Measurements from ENCODE around the gene CHCHD6.

CHCHD6 gene

DNA sequence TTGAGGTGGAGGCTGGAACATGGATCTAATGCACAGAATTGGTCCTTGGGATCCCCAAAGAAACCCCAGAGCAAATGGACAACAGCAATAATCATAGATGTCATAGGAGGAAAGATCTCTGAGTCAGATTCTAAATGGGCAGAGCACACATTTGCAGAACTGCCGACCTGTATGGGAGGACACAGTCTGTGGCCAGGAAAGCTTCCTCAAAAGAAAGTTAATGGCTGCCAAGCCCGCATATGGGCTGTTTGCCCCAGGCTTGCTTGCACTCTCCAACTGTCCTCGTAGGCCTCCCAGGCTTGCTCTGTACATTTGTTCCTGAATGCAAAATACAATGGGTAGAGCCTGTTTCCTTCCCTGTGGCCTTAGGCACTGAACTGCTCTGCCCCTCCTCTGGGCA, 176.9 kb downstream of the CHCHD6 start:
- intact Hi-C loops (cut with DNase I), result no loop called here
- DNase-seq, result no peak

DNA sequence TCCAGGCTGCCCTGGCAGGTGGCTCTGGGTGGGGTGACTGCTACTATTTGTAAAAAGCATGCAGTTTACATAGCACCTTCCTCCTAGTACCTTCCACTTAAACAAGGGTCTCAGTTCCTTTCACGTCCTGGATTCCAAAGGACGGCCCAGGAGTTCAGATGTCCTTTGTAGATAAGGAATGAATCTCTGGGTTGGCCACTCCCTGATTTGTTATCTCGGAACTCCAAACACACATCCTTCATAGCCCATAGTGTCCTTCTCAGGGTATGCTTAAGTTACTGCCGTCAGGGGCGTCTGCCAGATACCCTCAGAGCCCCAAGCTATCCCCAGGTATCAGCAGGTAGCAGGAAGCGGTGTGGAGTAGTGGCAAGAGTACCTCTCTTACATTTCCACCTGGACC, 177.8 kb downstream of the CHCHD6 start:
- no peak for DNase-seq
- intact Hi-C loops (cut with DNase I), result no loop called here

DNA sequence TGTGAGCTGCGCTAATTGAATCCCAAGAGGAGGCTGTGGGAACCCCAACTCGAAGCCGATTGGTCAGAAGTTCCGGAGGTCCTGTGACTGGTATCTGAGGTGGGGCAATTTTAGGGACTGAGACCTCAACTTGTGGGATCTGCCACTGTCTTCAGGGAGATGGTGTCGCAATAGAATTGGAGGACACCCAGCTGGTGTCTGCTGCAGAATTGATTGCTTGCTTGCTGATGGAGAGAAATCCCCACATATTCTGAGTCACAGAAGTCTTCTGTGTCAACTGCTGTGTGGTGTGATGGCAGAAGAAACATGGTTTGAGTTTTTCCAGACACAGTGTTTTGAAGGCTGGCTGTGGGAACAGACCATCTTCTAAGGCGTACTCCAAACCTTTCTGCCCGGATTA, 179.2 kb downstream of the CHCHD6 start:
- intact Hi-C loops (cut with DNase I), result no loop called here
- DNase-seq, result no peak

DNA sequence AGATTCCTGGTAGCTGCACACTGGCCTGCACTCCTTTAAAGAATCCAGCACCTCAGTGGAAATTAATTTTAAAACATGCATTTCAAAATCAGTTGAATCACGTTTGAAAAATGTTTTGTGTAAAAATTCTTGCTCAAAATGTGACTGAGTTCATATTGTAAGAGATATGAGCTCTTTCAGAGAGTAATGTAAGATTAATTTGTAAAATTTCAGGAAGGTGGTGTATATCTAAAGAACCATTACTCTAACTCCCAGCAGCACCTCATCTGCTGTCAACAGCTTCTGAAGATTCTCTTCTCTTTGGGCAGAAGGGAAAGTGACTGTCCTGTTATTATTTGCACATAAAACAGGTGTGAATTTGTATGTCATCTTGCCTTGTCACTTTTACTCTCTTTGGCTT, 181.4 kb downstream of the CHCHD6 start:
- intact Hi-C loops (cut with DNase I), result no loop called here
- no peak for DNase-seq

DNA sequence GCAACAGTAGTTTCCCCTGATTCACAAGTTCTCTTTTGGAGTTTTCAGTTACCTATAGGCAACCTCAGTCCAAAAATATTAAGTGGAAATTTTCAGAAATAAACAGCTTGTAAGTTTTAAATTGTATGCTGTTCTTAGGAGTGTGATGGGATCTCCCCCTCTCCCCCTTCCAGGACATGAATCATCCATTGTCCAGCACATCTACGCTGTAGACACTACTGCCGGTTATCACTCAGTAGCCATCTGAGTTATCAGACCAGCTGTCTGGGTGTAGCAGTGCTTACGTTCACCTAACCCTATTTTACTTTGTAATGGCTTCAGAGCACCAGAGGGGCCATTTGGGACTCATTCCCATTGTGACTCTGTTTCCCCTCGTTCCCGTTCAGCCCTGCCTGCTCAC, 182.2 kb downstream of the CHCHD6 start:
- peak in 1 of 10 donors; percentile 22 for DNase-seq

DNA sequence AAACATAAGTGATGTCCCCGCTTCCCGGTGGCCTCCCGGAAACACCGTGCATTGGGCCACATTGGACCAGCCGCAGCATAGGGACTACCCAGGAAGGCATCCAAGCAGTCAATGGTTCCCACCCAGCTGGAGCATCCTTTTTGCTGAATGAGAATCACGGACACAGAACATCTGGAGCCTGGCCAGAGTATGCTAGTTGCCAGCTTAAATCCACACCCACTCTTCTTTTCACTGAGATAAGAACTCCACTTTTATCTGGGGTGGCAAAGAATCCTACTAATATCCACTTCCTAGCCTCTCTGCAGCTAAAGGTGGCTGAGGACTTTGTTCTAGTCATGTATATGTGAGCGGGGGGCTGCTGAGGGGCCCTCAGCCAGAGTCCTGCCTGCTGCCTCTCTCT, 183.6 kb downstream of the CHCHD6 start:
- intact Hi-C loops (cut with DNase I), result no loop called here
- DNase-seq, result peak in 2 of 10 donors; percentile 14 to 64

More for the DNA sequence above, 182.2 kb downstream of the CHCHD6 start:
- intact Hi-C loops (cut with DNase I), result no loop called here

DNA sequence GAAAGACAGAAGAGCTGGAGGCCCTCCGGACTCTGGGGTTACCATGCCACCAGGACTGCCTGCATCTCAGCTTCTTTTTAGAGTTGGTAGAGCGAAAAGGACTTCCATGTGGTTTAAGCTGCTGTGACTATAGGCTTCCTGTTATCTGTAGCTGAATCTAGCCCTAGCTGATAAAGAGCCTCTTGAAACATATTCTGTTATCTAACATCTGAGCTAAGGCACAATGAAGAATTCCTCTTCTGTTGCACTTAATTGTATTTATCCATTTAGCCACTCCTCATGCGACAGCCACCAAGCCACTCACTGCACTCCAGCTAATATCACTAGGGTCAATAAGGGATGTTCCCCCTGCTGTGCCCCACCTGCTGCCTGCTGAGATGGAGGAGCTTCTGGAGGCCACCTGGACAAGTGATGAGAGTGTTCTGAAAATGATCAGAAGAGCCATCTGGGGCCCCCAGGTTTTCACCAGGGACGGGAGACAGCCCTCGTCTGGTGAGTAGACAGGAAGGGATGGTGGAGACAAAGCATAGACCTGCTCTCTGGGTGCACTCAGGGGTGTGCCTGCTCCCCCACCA, 184.2 kb downstream of the CHCHD6 start:
- intact Hi-C loops (cut with DNase I), result no loop called here
- peak in 1 of 10 donors; percentile 31 for DNase-seq

DNA sequence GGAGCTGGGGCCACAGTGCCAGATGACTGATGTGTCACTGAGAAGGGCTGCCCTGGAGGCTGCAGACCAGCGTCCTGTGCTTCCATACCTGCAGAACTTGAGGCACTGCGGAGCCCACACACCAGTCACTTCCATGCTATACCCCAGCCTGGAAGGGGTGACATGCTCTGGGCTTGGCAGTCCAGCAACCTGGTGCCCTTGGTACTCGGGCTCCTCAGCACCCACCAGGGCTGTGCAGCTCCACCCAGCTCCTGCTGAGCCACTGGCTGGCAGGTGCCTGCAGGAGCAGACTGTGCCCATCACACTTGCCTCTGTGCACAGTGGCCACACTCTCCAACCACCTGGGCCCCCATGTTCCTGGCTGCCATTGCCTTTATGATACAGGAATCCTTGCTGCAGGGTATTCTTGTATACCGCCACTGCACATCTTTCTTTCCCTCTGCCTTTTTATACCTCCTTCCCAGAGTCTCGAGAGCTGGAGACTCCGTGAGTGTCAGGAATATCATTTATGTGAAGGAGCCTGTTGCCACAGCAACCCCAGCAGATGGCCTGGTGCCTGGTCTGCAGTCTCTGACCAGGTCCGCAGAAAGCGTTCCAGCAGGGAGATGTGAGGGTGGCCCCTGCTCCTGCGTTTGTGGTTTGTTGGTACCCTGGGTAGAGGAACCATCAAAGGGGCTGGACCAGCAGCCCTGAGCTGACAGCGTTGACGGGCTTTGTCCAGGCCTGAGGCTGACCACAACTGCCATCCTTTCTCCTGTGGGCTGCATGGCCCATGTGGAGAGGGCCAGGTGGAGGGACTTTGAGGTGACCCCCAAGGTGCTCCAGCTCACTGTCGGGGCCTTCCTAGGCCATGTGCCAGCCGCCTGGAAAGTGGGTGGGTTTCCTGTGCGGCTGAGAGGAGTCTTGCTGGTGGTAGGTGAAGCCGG, 185.5 kb downstream of the CHCHD6 start:
- DNase-seq, result peak in 3 of 10 donors; percentile 80 to 88 (median 81)
- intact Hi-C loops (cut with DNase I), result no loop called here

DNA sequence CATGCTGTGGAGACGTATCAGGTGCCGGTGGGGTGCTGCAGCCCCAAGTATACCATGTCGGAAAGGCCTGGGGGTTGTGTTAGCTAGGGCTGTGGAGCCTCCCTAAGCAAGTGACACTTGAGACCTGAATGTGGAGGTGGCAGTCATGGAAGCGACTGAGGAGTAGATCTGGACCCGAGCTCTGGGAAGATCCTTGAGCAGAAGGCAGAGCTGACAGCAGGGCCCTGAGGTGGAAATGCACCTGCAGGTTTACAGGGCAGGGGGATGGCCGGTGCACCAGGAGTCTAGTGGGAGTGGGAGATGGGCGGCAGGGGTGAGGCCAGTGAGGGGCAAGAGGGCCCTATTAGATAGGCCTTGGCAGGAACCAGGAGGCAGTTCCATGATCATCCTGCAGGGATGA, 187.1 kb downstream of the CHCHD6 start:
- peak in 1 of 10 donors; percentile 80 for DNase-seq
- intact Hi-C loops (cut with DNase I), result no loop called here

DNA sequence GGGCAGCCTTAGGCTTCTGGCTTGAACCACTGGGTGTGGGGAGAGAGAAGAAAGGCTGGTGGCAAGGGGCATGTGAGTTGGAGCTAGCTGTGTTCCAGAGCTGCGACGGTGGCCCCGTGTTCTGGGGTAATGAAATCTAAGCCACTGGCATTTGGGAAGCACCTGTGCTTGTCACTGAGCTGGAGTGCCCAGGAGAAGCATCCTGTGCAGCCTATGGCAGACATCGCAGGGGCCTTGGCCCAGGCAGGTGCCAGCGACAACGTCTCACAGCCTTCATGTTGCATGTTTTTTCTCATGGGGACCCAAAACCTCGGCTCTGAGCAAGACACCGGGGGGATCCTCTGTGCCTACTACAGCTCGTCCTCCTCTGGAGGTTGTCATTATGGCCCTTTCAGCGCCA, 187.8 kb downstream of the CHCHD6 start:
- intact Hi-C loops (cut with DNase I), result no loop called here
- peak in 1 of 10 donors; percentile 67 for DNase-seq

DNA sequence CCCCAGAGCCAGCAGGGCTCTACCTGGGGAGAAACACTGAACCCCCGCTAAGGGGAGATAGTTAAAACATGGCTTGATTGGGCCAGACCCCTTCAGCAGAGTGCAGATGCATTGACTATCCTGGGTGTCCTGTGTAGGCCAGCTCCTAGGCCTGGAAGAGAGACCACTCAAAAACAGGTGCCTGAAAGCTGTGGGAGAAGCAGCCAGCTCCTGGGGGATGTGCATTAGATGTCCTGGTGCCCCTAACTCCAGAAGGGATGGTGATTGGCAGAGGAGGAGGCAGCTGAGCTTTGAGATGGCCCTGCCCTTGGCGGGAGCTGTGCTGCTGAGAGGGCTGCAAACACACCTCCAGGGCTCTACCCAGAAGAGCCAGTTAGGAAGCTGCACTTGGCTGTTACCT, 189.6 kb downstream of the CHCHD6 start:
- DNase-seq, result no peak
- intact Hi-C loops (cut with DNase I), result no loop called here

DNA sequence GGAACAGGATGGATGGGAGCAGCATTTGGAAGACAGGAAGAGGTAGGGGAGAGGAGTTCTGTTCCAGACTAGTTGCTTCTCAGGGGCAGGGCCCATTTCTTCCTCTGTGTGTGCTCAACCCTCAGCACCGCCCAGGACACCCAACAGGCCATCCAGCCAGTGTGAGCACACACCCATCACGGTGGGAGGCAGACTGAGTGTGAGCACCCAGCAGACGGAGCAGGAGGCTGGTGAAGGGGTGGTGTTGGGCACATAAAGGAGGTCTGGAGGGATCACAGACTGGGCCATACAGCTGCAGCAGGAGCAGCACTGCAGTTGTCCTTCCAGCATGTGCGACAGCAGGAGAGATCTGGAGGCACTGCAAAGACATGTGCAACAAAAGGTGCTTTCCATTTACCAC, 190.4 kb downstream of the CHCHD6 start:
- intact Hi-C loops (cut with DNase I), result no loop called here
- DNase-seq, result no peak

DNA sequence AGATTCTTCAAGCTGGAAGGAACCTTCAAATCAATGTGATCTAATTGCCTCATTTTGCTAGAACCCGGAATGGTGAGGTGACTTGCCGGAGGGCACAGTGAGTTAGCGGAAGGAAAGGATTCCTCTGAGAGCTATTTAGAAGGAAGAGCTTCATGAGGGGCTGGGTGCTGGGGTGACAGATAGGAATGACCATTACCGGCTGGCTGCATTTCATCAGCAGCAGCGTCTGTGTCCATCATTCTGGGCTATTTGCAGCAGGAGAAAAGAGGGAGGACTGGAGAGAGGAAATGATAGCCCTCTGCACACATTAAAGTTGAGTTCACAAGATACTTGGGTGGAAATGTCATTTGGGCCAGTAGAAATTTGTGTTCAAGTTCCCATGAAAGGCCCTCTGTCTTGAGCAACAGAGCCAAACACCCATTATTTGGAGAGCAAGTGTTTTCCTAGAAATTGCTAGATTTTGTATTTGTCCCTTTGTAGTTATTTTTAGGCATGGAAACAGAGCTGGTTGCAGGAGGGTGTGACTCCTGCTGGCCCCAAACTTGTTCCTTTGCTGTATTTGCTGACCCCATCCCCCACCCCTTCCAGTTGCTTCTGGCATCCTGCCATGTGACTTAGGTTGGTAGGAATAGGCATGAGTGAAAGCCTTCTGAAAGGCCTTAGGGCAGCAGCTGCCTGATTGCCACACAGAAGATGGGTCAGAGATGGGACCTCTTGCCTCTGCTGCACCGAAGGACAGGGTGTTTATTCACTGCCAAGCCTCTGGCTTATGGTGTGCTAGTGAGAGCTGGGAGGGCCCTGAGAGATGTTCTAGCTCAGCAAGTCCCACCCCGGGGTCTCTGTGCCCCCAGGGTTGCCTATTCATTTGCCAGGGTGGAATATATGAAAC, 191.4 kb downstream of the CHCHD6 start:
- intact Hi-C loops (cut with DNase I), result no loop called here
- DNase-seq, result no peak

DNA sequence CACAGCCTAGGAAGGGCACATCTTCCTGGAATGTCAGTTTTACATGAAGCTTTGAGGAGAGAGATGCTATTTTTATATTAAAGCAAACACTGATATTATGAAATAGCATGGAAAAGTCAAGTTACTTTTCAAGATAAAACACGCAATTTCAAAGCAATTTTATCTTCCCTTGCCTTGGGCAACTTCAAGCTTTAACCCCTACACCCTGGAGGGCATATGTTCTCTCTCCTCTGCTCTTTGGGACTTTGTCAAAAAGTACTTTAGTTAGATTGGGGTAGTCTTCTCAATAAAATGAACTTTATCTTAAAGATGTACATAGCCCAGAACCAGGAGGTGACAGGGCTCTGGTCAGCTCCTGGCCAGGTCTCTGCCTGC, 192.0 kb downstream of the CHCHD6 start:
- intact Hi-C loops (cut with DNase I), result no loop called here
- DNase-seq, result no peak

DNA sequence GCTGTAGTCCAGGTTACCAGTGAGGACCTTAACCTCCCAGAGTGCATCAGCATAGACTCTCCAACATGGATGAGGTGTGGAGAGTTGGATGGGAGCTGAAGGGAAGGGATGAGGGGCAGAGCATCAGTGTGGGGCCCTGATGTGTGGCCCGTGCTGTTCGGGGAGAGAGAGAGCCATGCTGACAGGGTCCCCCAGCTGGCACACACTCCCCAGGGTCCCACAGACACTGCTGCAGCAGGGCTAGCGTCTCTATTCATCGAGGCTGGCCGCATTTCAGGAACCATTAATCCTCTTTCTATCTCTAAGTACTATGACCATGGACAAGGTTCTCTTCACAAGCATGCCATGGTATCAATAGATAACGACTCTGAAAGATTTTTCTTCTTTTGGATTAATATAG, 192.9 kb downstream of the CHCHD6 start:
- intact Hi-C loops (cut with DNase I), result loop anchor here (1.0 kb wide), 1 partner anchor 19 kb away; no protein-coding TSS in a partner anchor

DNA sequence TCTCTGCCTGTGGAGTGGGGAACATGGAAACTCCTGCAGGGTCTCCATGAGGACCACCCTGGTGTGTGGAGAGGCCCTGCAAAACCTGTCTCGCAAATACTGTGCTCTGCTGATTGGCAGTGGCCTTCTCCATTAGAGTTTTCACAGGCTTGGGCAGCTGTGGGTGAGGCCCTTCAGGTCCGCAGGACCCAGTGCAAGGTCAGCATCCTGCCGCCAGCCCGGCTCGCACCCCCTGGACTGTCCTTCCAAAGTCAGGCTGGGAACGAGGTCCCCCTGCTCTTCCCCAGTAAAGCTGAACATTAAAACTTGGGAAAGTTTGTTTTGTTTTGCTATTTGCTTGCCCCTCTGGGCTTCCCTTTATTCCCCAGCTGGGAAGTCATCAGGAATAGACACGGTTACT, 193.9 kb downstream of the CHCHD6 start:
- DNase-seq, result no peak
- intact Hi-C loops (cut with DNase I), result loop anchor here (1.0 kb wide), 1 partner anchor 20 kb away; no protein-coding TSS in a partner anchor

More for the DNA sequence above, 192.9 kb downstream of the CHCHD6 start:
- DNase-seq, result no peak

DNA sequence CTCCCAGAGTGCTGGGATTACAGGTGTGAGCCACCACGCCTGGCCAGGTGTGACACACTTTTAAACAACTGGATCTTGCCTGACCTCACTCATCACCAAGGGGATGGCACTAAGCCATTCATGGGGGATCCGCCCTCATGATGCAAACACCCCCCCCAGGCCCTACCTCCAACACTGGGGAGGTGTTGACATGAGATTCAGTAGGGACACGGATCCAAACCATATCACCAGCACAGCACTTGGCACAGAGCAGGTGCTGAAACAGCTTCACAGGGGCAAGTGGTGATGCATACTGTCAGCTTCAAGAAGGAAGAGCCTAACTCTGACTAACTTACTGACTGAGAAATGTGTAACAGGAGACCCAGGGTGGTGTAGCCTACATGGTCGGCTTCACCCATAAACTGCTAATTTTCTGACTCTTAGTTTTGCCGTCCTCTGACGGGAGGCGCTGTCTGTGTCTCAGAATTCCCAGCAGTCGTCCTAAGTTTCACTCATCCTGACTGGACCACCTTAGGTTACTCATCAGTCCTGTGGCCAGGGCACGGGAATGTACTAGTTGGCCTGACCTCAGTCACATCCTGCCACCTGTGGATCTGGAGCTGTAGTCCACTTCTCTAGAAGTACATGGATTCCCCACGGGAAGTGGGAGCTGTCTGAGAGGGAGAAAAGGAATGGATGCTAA, 197.0 kb downstream of the CHCHD6 start:
- intact Hi-C loops (cut with DNase I), result no loop called here
- no peak for DNase-seq

DNA sequence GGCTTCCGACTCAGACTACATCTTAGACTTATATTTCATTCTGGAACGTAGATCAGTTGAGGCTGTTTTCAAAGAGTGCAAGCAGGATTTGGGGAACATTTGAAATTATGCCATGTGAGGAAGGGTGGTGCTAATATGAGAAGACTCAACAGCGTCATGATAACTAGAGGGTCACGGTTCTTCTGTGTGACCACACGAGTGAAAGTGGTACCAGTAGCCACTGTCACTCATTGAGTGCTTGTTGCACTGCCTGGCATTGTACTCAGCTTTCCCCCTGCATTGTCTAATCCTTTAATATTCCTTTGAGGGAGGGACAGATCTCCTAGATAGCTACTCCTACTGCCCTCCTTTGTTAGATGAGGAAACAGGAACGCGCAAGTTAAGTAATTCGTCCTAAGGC, 197.6 kb downstream of the CHCHD6 start:
- intact Hi-C loops (cut with DNase I), result no loop called here
- no peak for DNase-seq

DNA sequence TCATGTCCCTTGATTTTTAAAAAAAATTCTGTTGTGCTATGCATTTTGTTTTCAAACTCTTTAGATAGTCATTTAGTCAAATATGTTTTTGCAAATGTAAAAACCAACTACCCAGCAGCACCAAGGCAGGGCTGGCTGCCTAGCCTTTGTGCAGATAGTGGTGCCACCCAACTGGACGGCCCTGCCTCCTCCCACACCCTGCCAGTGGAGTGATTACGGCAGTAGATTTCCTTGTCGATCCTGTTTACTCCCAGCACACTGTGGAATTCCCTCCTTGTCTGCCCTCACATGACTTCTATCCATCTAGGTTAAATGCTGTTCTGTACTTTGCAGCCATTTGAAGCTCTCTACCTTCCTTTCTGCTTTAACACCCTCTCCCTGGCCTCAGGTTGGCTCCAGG, 199.5 kb downstream of the CHCHD6 start:
- DNase-seq, result no peak
- intact Hi-C loops (cut with DNase I), result no loop called here

DNA sequence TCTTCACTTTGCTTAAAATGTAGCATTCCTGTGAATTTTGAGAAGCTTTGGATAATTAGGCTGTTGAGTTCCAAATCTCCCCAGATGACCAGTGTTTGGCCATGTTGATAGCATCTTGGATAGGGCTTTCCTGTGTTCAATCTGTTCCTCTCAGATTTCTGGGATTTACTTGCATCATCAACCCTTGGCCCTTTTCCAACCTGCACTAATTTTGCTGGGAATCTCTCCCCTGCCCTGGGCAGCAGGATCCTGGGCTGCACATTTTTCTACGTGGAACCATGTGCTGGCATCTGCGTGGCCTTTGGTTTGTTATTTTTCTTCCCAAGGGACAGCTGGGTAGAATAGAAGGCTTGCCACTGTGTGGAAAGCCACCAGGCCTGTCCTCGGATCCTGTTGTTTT, 203.5 kb downstream of the CHCHD6 start:
- no peak for DNase-seq
- intact Hi-C loops (cut with DNase I), result no loop called here

All from posterior cingulate gyrus (tissue), 11 donors.